GM12878 (cell line): ENCODE data around the gene TUFM. TPM values are rescaled to one million over a fixed set of nuclear protein-coding genes. Genes with fewer than 3 reads are reported as not detected.

Experiments used
- ATAC-seq: fragments of 200-7000 bp; cut with Tn5 transposase; 3 replicates; pipeline ENCODE4 v1.9.1; 2020; ENCODE audit warnings: mild to moderate bottlenecking, moderate library complexity
- BruUV-seq: library from RNA; stranded (reverse); fragments of 400-500 nt; replicated peaks from 2 replicates; lab custom pipeline; 2021; lab: Mats Ljungman, UMichigan
- CTCF ChIA-PET: fragments of 300-600 bp; sonication (Branson Sonifier 250); formaldehyde crosslinking; extraction: SDS; loops from one replicate; lab custom pipeline; 2021; ENCODE audit warnings: inconsistent platforms; lab: Yijun Ruan, JAX
- POLR2A ChIA-PET: fragments of 350-600 bp; formaldehyde crosslinking; extraction: SDS; loops from one replicate; lab custom pipeline; 2021; ENCODE audit warnings: inconsistent platforms; lab: Charles Lee
- RAD21 ChIA-PET: fragments of 300-600 bp; sonication (Branson Sonifier 250); formaldehyde crosslinking; loops from one replicate; lab custom pipeline; 2023; ENCODE audit warnings: antibody characterized with exemption; ENCODE audit not compliant: unreplicated experiment; lab: Charles Lee
- SMC1A ChIA-PET: fragments of 300-600 bp; sonication (Branson Sonifier 250); formaldehyde crosslinking; loops from one replicate; lab custom pipeline; 2023; ENCODE audit not compliant: unreplicated experiment, uncharacterized antibody; lab: Charles Lee
- DNase-seq: peaks from one replicate; pipeline ENCODE4 v3.0.0-alpha.2; 2011; ENCODE audit warnings: low read depth, low spot score
- FAIRE-seq: peaks from 3 replicates; lab custom pipeline; 2011; peaks lifted over from hg19 to GRCh38; lab: Jason Lieb, UNC
- H2AFZ ChIP-seq: 2 replicates; pipeline ENCODE4 v1.6.0; 2011; ENCODE audit warnings: low read depth, low read length, control low read depth; ENCODE audit not compliant: control insufficient read depth
- H3K27ac ChIP-seq: 2 replicates; pipeline ENCODE4 v1.5.1; 2011; ENCODE audit warnings: control low read depth; ENCODE audit not compliant: control insufficient read depth, insufficient read depth
- H3K27me3 ChIP-seq, 2 experiments: replicated peaks in 1 of 2; 2 replicates each; pipeline versions ENCODE4 v1.6.0 to v1.6.1; 2011; ENCODE audit warnings: low read length in 1 of 2; ENCODE audit not compliant: control insufficient read depth in 2 of 2, insufficient read depth in 2 of 2
- H3K36me3 ChIP-seq, 2 experiments: 2 replicates each; pipeline ENCODE4 v1.5.1; 2011; ENCODE audit warnings: low read length in 1 of 2; ENCODE audit not compliant: control insufficient read depth in 2 of 2, insufficient read depth in 2 of 2
- H3K4me1 ChIP-seq: 2 replicates; pipeline ENCODE4 v1.6.1; 2011; ENCODE audit warnings: mild to moderate bottlenecking, low read length, moderate library complexity, mixed read lengths; ENCODE audit not compliant: control insufficient read depth, insufficient read depth
- H3K4me2 ChIP-seq: 2 replicates; pipeline ENCODE4 v1.6.0; 2011; ENCODE audit warnings: control low read depth; ENCODE audit not compliant: control insufficient read depth, insufficient read depth
- H3K4me3 ChIP-seq: fragments of 200-600 bp; sonication (generic); 2 replicates; pipeline ENCODE4 v1.5.1; 2016
- H3K79me2 ChIP-seq: 2 replicates; pipeline ENCODE4 v1.6.0; 2011; ENCODE audit warnings: low read length; ENCODE audit not compliant: control insufficient read depth, insufficient read depth
- H3K9ac ChIP-seq: 2 replicates; pipeline ENCODE4 v1.8.0; 2011; ENCODE audit warnings: low read length, control low read depth, mixed read lengths; ENCODE audit not compliant: control insufficient read depth, insufficient read depth
- H3K9me3 ChIP-seq: replicated peaks from 3 replicates; pipeline ENCODE4 v1.5.1; 2011; ENCODE audit warnings: mild to moderate bottlenecking, low read length; ENCODE audit not compliant: control insufficient read depth, insufficient read depth
- H4K20me1 ChIP-seq: 2 replicates; pipeline ENCODE4 v1.6.0; 2011; ENCODE audit not compliant: control insufficient read depth, insufficient read depth
- ATF7 ChIP-seq: fragments of 450-650 bp; IDR thresholded peaks from 2 replicates; pipeline ENCODE4 v1.6.1; 2016; ENCODE audit warnings: low read depth, mild to moderate bottlenecking
- EGR1 ChIP-seq, 2 experiments: IDR thresholded peaks; 1 replicate in 1 of 2; 2 replicates in 1 of 2; pipeline ENCODE4 v1.6.1; 2011 to 2012; ENCODE audit warnings: low read depth in 2 of 2, low read length in 2 of 2, borderline replicate concordance in 1 of 2, mild to moderate bottlenecking in 1 of 2, moderate library complexity in 1 of 2
- HDGF ChIP-seq: fragments of 450-650 bp; IDR thresholded peaks from 2 replicates; pipeline ENCODE4 v1.6.1; 2016; ENCODE audit warnings: antibody characterized with exemption
- IKZF1 ChIP-seq: fragments of 450-650 bp; conservative IDR thresholded peaks from 2 replicates; pipeline ENCODE4 v1.6.1; 2017; ENCODE audit warnings: antibody characterized with exemption, mild to moderate bottlenecking
- MEF2A ChIP-seq: IDR thresholded peaks from 2 replicates; pipeline ENCODE4 v1.6.1; 2011; ENCODE audit warnings: low read depth, mild to moderate bottlenecking, low read length, moderate library complexity; ENCODE audit not compliant: insufficient read depth
- MEF2B ChIP-seq: fragments of 450-650 bp; IDR thresholded peaks from 2 replicates; pipeline ENCODE4 v1.6.1; 2018; ENCODE audit warnings: mild to moderate bottlenecking, moderate library complexity; ENCODE audit not compliant: partially characterized antibody, poor library complexity, severe bottlenecking
- MYC ChIP-seq: IDR thresholded peaks from 2 replicates; pipeline ENCODE4 v1.6.1; 2011; ENCODE audit warnings: mild to moderate bottlenecking, low read length, moderate library complexity, inconsistent platforms; ENCODE audit not compliant: insufficient read depth, insufficient replicate concordance, insufficient read length, severe bottlenecking
- SRF ChIP-seq, 2 experiments: IDR thresholded peaks; 2 replicates each; pipeline ENCODE4 v1.6.1; 2011; ENCODE audit warnings: low read depth in 2 of 2, low read length in 2 of 2, mild to moderate bottlenecking in 1 of 2, moderate library complexity in 1 of 2
- STAT3 ChIP-seq: IDR thresholded peaks from 2 replicates; pipeline ENCODE4 v1.6.1; 2011; ENCODE audit warnings: low read depth, low read length, improper control_type of control experiment
- SUZ12 ChIP-seq: fragments of 200-600 bp; sonication (generic); IDR thresholded peaks from one replicate; pipeline ENCODE4 v1.6.1; 2018; ENCODE audit warnings: antibody characterized with exemption, mild to moderate bottlenecking; ENCODE audit not compliant: unreplicated experiment
- TBL1XR1 ChIP-seq: IDR thresholded peaks from 2 replicates; pipeline ENCODE4 v1.6.1; 2012; ENCODE audit warnings: low read depth, low read length, improper control_type of control experiment
- ZBED1 ChIP-seq: IDR thresholded peaks from 2 replicates; pipeline ENCODE4 v1.6.1; 2016; ENCODE audit warnings: borderline replicate concordance
- WGBS: methylation state at CpG from one replicate; pipeline ENCODE4 v1.1.6; 2016; ENCODE audit warnings: low lambda C conversion rate; ENCODE audit not compliant: insufficient replicate concordance, insufficient coverage; ENCODE audit errors: missing lambda C conversion rate; 5-methylcytosine and 5-hydroxymethylcytosine counted together
- in situ Hi-C: fragments of 300-500 bp; cut with MboI; formaldehyde crosslinking; loops from 9 replicates; pipeline ENCODE4 v1.14.3; 2018; ENCODE audit warnings: mixed read lengths
- intact Hi-C: fragments of 100-400 bp; cut with micrococcal nuclease; formaldehyde crosslinking; loops from one replicate; pipeline ENCODE4 v1.14.2; 2022; ENCODE audit not compliant: unreplicated experiment
- polyA plus RNA-seq, 11 experiments: library from polyadenylated mRNA; depleted of rRNA in 4 of 11; unstranded in 6 of 11; stranded (reverse) in 5 of 11; fragments of >200 nt; fragmentation: Nextera tagmentation in 4 of 11; fragmentation: Illumina TruSeq in 1 of 11; extraction: Ambion mirVana in 4 of 11; extraction: Trizol in 1 of 11; gene quantifications; 1 replicate in 1 of 11; 2 replicates in 10 of 11; pipeline versions ENCODE4 v1.2.1 to v1.2.3, GENCODE V29; 2011 to 2016; ENCODE audit warnings: inconsistent platforms in 2 of 11, missing spikeins in 2 of 11, low read depth in 1 of 11
- total RNA-seq, 4 experiments: library from RNA; depleted of rRNA in 3 of 4; stranded (reverse); fragments of >200 nt in 3 of 4; fragmentation: Illumina TruSeq in 1 of 4; extraction: Trizol in 1 of 4; gene quantifications; 2 replicates each; pipeline versions ENCODE4 v1.2.1 to v1.2.3, GENCODE V29; 2013 to 2021
- TF ChIP-seq, protein P1 (sequence below): fragments of 450-650 bp; IDR thresholded peaks from 2 replicates; pipeline ENCODE4 v1.6.1; 2016; ENCODE audit warnings: mild to moderate bottlenecking
- TF ChIP-seq, protein P2 (sequence below): fragments of 450-650 bp; formaldehyde crosslinking; IDR thresholded peaks from 2 replicates; pipeline ENCODE4 v1.4.0; 2020; ENCODE audit warnings: mild to moderate bottlenecking, moderate library complexity
- TF ChIP-seq, protein P3 (sequence below): fragments of 450-650 bp; conservative IDR thresholded peaks from 2 replicates; pipeline ENCODE4 v1.6.1; 2017; ENCODE audit warnings: mild to moderate bottlenecking, moderate library complexity

The TUFM gene
- total and polyA plus RNA-seq, 10 of the 15 experiments (the other 5 are each of a cell fraction or from before 2014, with no cell fraction given) = 23.4 to 354 (median 182) TPM

DNA sequence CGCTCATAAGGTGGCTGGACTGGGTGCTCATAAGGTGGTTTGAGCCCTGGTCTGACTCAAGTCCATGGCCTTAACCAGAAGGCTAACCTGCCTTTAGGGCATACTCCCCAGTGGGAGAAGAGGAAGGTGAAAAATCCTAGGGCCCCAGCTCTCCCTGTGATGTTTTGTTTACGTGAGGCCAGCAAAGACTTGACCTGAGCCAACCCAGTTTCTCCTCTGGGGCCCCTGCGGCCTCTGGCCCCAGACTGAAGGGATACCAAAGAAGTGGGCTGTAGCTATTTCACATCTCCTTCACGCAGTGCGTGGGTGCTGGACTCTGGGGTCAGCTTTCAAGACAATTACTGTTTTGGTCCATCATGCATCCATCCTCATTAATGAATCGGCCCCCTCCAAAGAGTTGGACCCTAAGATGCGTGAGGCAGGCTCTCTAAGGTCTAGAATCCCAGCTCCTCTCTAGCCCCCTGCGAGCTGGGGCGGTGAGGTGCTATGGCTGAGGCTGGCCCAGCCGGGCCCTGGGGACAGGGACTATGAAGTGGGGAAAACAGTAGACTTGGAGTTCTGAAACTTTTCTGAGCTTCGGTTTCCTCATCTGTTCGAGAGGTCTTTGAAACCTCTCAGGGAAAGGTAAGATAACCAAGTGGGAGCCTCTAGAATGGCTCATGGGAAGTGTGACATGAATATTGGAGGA lies 19.0 kb upstream of the TUFM start:
- FAIRE-seq (no peak), DNase-seq (no peak), ATAC-seq (no peak)
- no peak overlapping the region for H2AFZ ChIP-seq
- ChIA-PET RAD21 (interaction anchor here (1.1 to 3.8 kb wide), 3 partner anchors 17 to 86 kb away, joined by 3 to 25 read pairs (median 17); partner anchors contain the start of genes NFATC2IP and TUFM), CTCF (interaction anchor here (0.7 to 2.0 kb wide), 4 partner anchors 68 to 86 kb away, joined by 3 to 20 read pairs (median 4); partner anchors contain the start of gene NFATC2IP), POLR2A (interaction anchor here (0.9 to 4.0 kb wide), 3 partner anchors 17 to 59 kb away, joined by 3 to 43 read pairs (median 25); partner anchors contain the start of genes ATXN2L, RABEP2 and TUFM), SMC1A (interaction anchor here (1.3 to 5.3 kb wide), 7 partner anchors 15 to 79 kb away, joined by 3 to 32 read pairs (median 4); partner anchors contain the start of genes CD19 and TUFM)
- no peaks in the 10 kb centered on the region for H3K9me3 ChIP-seq
- peak overlapping the region; percentile 99; the same call in 1 of the 2 replicates for H3K9ac ChIP-seq
- peaks cover 13 to 16% of the 10 kb centered on the region in 2 experiments for H3K36me3 ChIP-seq
- in situ Hi-C loops (no loop called here), intact Hi-C loops (loop anchor here (2.0 kb wide), 1 partner anchor 18 kb away; the partner anchor contains the start of gene TUFM)
- no peak overlapping the region for H3K27ac ChIP-seq
- peak overlapping the region; percentile 78 for H3K4me3 ChIP-seq
- no peaks in the 10 kb centered on the region for H3K27me3 ChIP-seq
- BruUV-seq = TSS peak; percentile 75
- peaks cover 10% of the 10 kb centered on the region for H3K4me1 ChIP-seq
- H3K79me2 ChIP-seq = peaks cover 33% of the 10 kb centered on the region
- 99% methylated on average over 12 of the region's 12 CpGs for WGBS
- H4K20me1 ChIP-seq = no peaks in the 10 kb centered on the region
- peak overlapping the region; percentile 95 for H3K4me2 ChIP-seq
- TF ChIP-seq ATF7 (no peak), MEF2B (no peak), STAT3 (no peak), SUZ12 (no peak), ZBED1 (no peak), EGR1 (IDR thresholded peaks at IDR 0.05; ENCODE audit: borderline replicate concordance in 1 of 2, low read depth in 2 of 2, low read length in 2 of 2) (no peak), HDGF (no peak), MEF2A (no peak), SRF (IDR thresholded peaks at IDR 0.05; ENCODE audit: low read depth in 2 of 2, low read length in 2 of 2) (no peak), MYC (no peak), TBL1XR1 (no peak), IKZF1 (no peak)
- TF ChIP-seq, protein P1, sequence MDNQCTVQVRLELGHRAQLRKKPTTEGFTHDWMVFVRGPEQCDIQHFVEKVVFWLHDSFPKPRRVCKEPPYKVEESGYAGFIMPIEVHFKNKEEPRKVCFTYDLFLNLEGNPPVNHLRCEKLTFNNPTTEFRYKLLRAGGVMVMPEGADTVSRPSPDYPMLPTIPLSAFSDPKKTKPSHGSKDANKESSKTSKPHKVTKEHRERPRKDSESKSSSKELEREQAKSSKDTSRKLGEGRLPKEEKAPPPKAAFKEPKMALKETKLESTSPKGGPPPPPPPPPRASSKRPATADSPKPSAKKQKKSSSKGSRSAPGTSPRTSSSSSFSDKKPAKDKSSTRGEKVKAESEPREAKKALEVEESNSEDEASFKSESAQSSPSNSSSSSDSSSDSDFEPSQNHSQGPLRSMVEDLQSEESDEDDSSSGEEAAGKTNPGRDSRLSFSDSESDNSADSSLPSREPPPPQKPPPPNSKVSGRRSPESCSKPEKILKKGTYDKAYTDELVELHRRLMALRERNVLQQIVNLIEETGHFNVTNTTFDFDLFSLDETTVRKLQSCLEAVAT = no peak
- TF ChIP-seq, protein P2, sequence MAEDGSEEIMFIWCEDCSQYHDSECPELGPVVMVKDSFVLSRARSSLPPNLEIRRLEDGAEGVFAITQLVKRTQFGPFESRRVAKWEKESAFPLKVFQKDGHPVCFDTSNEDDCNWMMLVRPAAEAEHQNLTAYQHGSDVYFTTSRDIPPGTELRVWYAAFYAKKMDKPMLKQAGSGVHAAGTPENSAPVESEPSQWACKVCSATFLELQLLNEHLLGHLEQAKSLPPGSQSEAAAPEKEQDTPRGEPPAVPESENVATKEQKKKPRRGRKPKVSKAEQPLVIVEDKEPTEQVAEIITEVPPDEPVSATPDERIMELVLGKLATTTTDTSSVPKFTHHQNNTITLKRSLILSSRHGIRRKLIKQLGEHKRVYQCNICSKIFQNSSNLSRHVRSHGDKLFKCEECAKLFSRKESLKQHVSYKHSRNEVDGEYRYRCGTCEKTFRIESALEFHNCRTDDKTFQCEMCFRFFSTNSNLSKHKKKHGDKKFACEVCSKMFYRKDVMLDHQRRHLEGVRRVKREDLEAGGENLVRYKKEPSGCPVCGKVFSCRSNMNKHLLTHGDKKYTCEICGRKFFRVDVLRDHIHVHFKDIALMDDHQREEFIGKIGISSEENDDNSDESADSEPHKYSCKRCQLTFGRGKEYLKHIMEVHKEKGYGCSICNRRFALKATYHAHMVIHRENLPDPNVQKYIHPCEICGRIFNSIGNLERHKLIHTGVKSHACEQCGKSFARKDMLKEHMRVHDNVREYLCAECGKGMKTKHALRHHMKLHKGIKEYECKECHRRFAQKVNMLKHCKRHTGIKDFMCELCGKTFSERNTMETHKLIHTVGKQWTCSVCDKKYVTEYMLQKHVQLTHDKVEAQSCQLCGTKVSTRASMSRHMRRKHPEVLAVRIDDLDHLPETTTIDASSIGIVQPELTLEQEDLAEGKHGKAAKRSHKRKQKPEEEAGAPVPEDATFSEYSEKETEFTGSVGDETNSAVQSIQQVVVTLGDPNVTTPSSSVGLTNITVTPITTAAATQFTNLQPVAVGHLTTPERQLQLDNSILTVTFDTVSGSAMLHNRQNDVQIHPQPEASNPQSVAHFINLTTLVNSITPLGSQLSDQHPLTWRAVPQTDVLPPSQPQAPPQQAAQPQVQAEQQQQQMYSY (CRISPR knock-in tag) = no peak
- TF ChIP-seq, protein P3, sequence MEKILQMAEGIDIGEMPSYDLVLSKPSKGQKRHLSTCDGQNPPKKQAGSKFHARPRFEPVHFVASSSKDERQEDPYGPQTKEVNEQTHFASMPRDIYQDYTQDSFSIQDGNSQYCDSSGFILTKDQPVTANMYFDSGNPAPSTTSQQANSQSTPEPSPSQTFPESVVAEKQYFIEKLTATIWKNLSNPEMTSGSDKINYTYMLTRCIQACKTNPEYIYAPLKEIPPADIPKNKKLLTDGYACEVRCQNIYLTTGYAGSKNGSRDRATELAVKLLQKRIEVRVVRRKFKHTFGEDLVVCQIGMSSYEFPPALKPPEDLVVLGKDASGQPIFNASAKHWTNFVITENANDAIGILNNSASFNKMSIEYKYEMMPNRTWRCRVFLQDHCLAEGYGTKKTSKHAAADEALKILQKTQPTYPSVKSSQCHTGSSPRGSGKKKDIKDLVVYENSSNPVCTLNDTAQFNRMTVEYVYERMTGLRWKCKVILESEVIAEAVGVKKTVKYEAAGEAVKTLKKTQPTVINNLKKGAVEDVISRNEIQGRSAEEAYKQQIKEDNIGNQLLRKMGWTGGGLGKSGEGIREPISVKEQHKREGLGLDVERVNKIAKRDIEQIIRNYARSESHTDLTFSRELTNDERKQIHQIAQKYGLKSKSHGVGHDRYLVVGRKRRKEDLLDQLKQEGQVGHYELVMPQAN = no peak
